CD14-positive monocyte (primary cell): Measurements from ENCODE around the gene SLC16A12. TPM values are rescaled to one million over a fixed set of nuclear protein-coding genes. Genes with fewer than 3 reads are reported as not detected.
A peak's percentile ranks its signal among the peaks of the same experiment; 100 is the strongest.

Source experiments
- DNase-seq, 3 donors: peaks; one replicate each; pipeline ENCODE4 v3.0.0-alpha.2; 2011 to 2022
- H2AFZ ChIP-seq: 2 replicates; pipeline ENCODE4 v1.6.0; 2012; ENCODE audit warnings: mild to moderate bottlenecking, low read depth, low read length, inconsistent platforms; ENCODE audit not compliant: insufficient read depth, poor library complexity, severe bottlenecking
- H3K27ac ChIP-seq, 2 donors: 1 replicate in 1 of 2; 2 replicates in 1 of 2; pipeline ENCODE4 v1.5.1; 2012 to 2013; ENCODE audit warnings: low read length in 2 of 2, control low read depth in 1 of 2, inconsistent platforms in 1 of 2, low read depth in 1 of 2, mild to moderate bottlenecking in 1 of 2
- H3K27me3 ChIP-seq, 2 donors: one replicate each; pipeline versions ENCODE4 v1.6.0 to v1.6.1; 2011 to 2013; ENCODE audit warnings: low read length in 2 of 2; ENCODE audit not compliant: control insufficient read depth in 2 of 2, insufficient read depth in 2 of 2
- H3K36me3 ChIP-seq, 2 donors: replicated peaks in 1 of 2; 1 replicate in 1 of 2; 2 replicates in 1 of 2; pipeline versions ENCODE4 v1.5.1 to v1.6.1; 2012 to 2013; ENCODE audit warnings: low read length in 2 of 2, control low read depth in 1 of 2, inconsistent platforms in 1 of 2, mild to moderate bottlenecking in 1 of 2; ENCODE audit not compliant: insufficient read depth in 2 of 2, control insufficient read depth in 1 of 2
- H3K4me1 ChIP-seq, 2 donors: 1 replicate in 1 of 2; 2 replicates in 1 of 2; pipeline versions ENCODE4 v1.5.1 to v1.6.1; 2012 to 2013; ENCODE audit warnings: low read length in 2 of 2, control low read depth in 1 of 2, inconsistent platforms in 1 of 2, mild to moderate bottlenecking in 1 of 2, moderate library complexity in 1 of 2; ENCODE audit not compliant: insufficient read depth in 2 of 2, control insufficient read depth in 1 of 2
- H3K4me2 ChIP-seq: replicated peaks from 2 replicates; pipeline ENCODE3; 2012; ENCODE audit warnings: low read length, moderate library complexity, mild to moderate bottlenecking; ENCODE audit not compliant: poor library complexity, severe bottlenecking; ENCODE audit errors: extremely low read depth
- H3K4me3 ChIP-seq, 3 experiments: fragments of 200-600 bp in 1 of 3; sonication (generic) in 1 of 3; replicated peaks in 1 of 3; 1 replicate in 2 of 3; 2 replicates in 1 of 3; pipeline ENCODE4 v1.5.1; 2011 to 2013; ENCODE audit warnings: low read length in 3 of 3, mild to moderate bottlenecking in 3 of 3, control low read depth in 2 of 3, low read depth in 2 of 3, inconsistent platforms in 1 of 3, moderate library complexity in 1 of 3
- H3K79me2 ChIP-seq: 2 replicates; pipeline ENCODE4 v1.6.0; 2012; ENCODE audit warnings: mild to moderate bottlenecking, control low read depth, inconsistent platforms, low read length, moderate library complexity; ENCODE audit not compliant: insufficient read depth
- H3K9ac ChIP-seq: 2 replicates; pipeline ENCODE4 v1.6.0; 2017; ENCODE audit warnings: low read length, mild to moderate bottlenecking; ENCODE audit not compliant: insufficient read depth, poor library complexity, severe bottlenecking
- H3K9me3 ChIP-seq, 2 donors: replicated peaks in 1 of 2; 1 replicate in 1 of 2; 2 replicates in 1 of 2; pipeline versions ENCODE4 v1.5.1 to v1.6.1; 2012 to 2013; ENCODE audit warnings: low read length in 2 of 2, control low read depth in 1 of 2; ENCODE audit not compliant: control insufficient read depth in 1 of 2, insufficient read depth in 1 of 2
- H4K20me1 ChIP-seq: 2 replicates; pipeline ENCODE4 v1.6.0; 2012; ENCODE audit warnings: mild to moderate bottlenecking, low read length, control low read depth, moderate library complexity; ENCODE audit not compliant: insufficient read depth
- H3K27ac Mint-ChIP-seq, 7 donors: one replicate each; pipeline ENCODE4 v1.8.0; 2020; ENCODE audit warnings: mild to moderate bottlenecking in 7 of 7, mixed read lengths in 7 of 7, moderate library complexity in 6 of 7, inconsistent platforms in 2 of 7
- H3K27me3 Mint-ChIP-seq, 3 donors: one replicate each; pipeline ENCODE4 v1.8.0; 2021 to 2022; ENCODE audit warnings: low read depth in 3 of 3, mild to moderate bottlenecking in 3 of 3, mixed read lengths in 3 of 3, moderate library complexity in 3 of 3, inconsistent platforms in 1 of 3
- H3K36me3 Mint-ChIP-seq, 2 donors: one replicate each; pipeline ENCODE4 v1.8.0; 2020; ENCODE audit warnings: mixed read lengths in 2 of 2, inconsistent platforms in 1 of 2, mild to moderate bottlenecking in 1 of 2
- H3K4me1 Mint-ChIP-seq: one replicate; pipeline ENCODE4 v1.8.0; 2020; ENCODE audit warnings: mild to moderate bottlenecking, mixed read lengths
- H3K4me3 Mint-ChIP-seq, 2 donors: one replicate each; pipeline ENCODE4 v1.8.0; 2020; ENCODE audit warnings: mild to moderate bottlenecking in 2 of 2, mixed read lengths in 2 of 2, moderate library complexity in 1 of 2
- H3K9me3 Mint-ChIP-seq, 7 donors: one replicate each; pipeline ENCODE4 v1.8.0; 2020 to 2022; ENCODE audit warnings: mixed read lengths in 7 of 7, mild to moderate bottlenecking in 6 of 7, moderate library complexity in 6 of 7, inconsistent platforms in 2 of 7
- CTCF ChIP-seq: fragments of 200-600 bp; IDR thresholded peaks from one replicate; pipeline ENCODE4 v1.8.0; 2022; ENCODE audit warnings: antibody characterized with exemption, mild to moderate bottlenecking
- WGBS: methylation state at CpG from one replicate; pipeline ENCODE4 v1.1.5; 2013; ENCODE audit warnings: missing lambda C conversion rate; ENCODE audit not compliant: insufficient coverage; 5-methylcytosine and 5-hydroxymethylcytosine counted together
- intact Hi-C, 2 donors: fragments of 100-400 bp; cut with micrococcal nuclease; formaldehyde crosslinking; loops; one replicate each; pipeline versions ENCODE4 v1.15.0 to v1.15.1; 2023
- polyA plus RNA-seq, 3 donors: library from polyadenylated mRNA; depleted of rRNA in 1 of 3; unstranded in 2 of 3; stranded (reverse) in 1 of 3; fragments of 300-500 nt in 2 of 3; fragments of >200 nt in 1 of 3; fragmentation: Illumina TruSeq in 2 of 3; gene quantifications; 1 replicate in 2 of 3; 2 replicates in 1 of 3; pipeline ENCODE4 v1.2.3, GENCODE V29; 2012 to 2021

The SLC16A12 gene
- polyA plus RNA-seq, 3 donors, result 0.04 TPM; not detected in 2

GRCh38 chr10:89466599-89467035 is 68.8 kb downstream of the SLC16A12 start:
- no peak overlapping the region for H3K4me2 ChIP-seq
- no peaks in the 10 kb centered on the region for H3K9me3 ChIP-seq
- no peak overlapping the region for H3K9ac ChIP-seq
- H3K27ac ChIP-seq, result no peak overlapping the region
- no peak overlapping the region for H2AFZ ChIP-seq
- no peaks in the 10 kb centered on the region for H3K9me3 Mint-ChIP-seq
- H3K27ac Mint-ChIP-seq, result no peak overlapping the region
- no peaks in the 10 kb centered on the region for H3K79me2 ChIP-seq
- H3K4me1 Mint-ChIP-seq, result peaks cover 9% of the 10 kb centered on the region
- no peaks in the 10 kb centered on the region for H4K20me1 ChIP-seq
- peaks cover 0 to 3% of the 10 kb centered on the region in 2 donors for H3K4me1 ChIP-seq
- peaks cover 3 to 5% (median 3%) of the 10 kb centered on the region in 3 donors for H3K27me3 Mint-ChIP-seq
- H3K36me3 Mint-ChIP-seq, result no peaks in the 10 kb centered on the region
- intact Hi-C loops, result no loop called here
- no peaks in the 10 kb centered on the region for H3K27me3 ChIP-seq
- no peaks in the 10 kb centered on the region for H3K36me3 ChIP-seq
- H3K4me3 Mint-ChIP-seq, result no peak overlapping the region
- peak; percentile 35 for TF ChIP-seq CTCF
- no CpG with 5 or more reads among the region's 3 CpGs for WGBS
- peak in 2 of 3 donors; percentile 7 to 23 for DNase-seq
- no peak overlapping the region for H3K4me3 ChIP-seq

GRCh38 chr10:89465196-89465595 is 70.2 kb downstream of the SLC16A12 start:
- Mint-ChIP-seq H3K27ac (no peak overlapping the region), H3K36me3 (no peaks in the 10 kb centered on the region), H3K4me3 (no peak overlapping the region), H3K4me1 (peaks cover 4% of the 10 kb centered on the region), H3K9me3 (no peaks in the 10 kb centered on the region), H3K27me3 (peaks cover 3 to 5% (median 3%) of the 10 kb centered on the region in 3 donors)
- no peak overlapping the region for H3K4me2 ChIP-seq
- H3K27ac ChIP-seq, result no peak overlapping the region
- no peak overlapping the region for H2AFZ ChIP-seq
- no peaks in the 10 kb centered on the region for H3K9me3 ChIP-seq
- H3K27me3 ChIP-seq, result no peaks in the 10 kb centered on the region
- no peak overlapping the region for H3K9ac ChIP-seq
- intact Hi-C loops, result no loop called here
- peaks cover 0 to 3% of the 10 kb centered on the region in 2 donors for H3K4me1 ChIP-seq
- H3K4me3 ChIP-seq, result no peak overlapping the region
- no peaks in the 10 kb centered on the region for H4K20me1 ChIP-seq
- H3K79me2 ChIP-seq, result no peaks in the 10 kb centered on the region
- H3K36me3 ChIP-seq, result no peaks in the 10 kb centered on the region
- TF ChIP-seq CTCF, result no peak
- WGBS, result 100% methylated on average over 1 of the region's 2 CpGs
- no peak for DNase-seq
